ENCODE data around the gene BTBD2.

The BTBD2 gene

DNA sequence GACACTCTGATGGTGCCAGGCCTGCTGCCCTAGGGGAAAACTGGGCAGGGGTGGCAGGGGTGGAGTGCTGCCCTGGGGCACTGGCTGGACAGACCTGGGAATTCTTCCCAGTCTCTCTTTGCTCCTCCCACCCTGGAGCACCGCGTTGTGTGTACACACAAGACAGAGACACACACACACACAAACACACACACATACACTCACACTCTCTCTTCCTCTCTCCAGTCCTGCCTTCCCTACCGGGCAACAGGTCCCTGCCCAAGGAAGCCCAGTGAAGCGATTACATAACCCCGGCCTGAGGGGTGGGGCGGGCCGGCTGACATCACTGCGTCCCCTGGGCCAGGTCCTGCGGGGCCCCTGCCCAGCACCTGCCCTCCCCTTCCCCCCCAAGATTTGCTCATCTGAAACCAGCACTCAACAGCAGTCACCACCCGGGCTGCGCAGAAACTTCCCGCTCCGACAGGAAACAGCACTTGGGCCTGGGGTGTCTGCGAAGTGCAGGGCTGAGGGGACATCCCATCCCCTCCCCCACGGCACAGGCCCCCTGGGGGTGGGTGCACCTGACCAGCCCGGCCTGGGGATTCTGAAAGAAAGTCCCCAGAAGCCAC, 34.3 kb upstream of the BTBD2 start:
- Histone ChIP-seq H3K4me1 (ENCODE audit: control insufficient read depth, insufficient read depth, low read length) (0 out of 2 replicates have a peak, but pooled peaks cover 4% of the 10 kb centered on the region), H3K9ac (ENCODE audit: low read depth, low read length) (peak overlapping the region; percentile 59; the same call in 1 of the 2 replicates), H3K27me3 (ENCODE audit: control insufficient read depth, insufficient read depth, low read length) (no peaks in the 10 kb centered on the region), H3K4me3 (ENCODE audit: low read depth, low read length) (peak overlapping the region; percentile 92), H3K27ac (ENCODE audit: low read depth, low read length) (peak overlapping the region; percentile 42), H3K36me3 (ENCODE audit: control insufficient read depth, insufficient read depth, low read length) (peaks cover 25% of the 10 kb centered on the region), H3K9me3 (ENCODE audit: control insufficient read depth, insufficient read depth, low read length) (no peaks in the 10 kb centered on the region)

DNA sequence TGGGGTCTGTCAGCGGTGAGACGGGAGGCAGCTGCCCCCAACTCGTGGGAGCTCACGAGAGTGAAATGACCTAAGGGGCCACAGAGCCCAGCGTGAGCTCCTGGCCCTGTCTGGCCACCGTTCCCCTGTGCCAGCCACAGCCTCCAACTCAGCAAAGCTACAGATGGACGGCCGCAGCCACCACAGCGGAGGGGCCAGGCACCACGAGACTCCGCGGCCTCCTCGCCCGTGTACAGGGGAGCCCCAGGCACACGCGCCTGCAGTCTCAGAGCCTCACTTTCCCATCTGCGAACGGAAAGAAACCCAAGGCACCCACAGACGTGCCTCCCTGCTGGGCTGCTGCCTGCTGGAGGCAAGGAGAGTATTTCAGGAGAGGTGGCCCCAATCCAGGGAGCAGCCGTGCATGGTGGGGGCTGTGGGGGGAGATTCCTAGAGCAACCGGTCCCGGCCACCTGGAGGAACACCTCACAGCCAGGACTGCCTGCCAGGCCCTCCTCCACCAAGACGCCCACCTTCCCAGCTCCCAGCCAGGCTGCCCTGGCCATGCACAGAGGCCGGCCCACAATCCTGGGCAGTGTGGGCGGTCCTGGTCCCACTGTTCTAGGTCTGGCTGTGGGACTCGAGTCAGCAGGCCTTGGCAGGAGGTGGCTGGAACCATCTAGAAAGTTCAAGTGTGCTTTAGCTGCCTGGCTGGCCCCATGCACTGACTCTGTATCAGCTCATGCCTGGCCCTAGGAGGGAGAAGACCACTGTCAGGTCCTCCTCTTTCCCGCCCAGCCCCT, 33.6 kb upstream of the BTBD2 start:
- no peak overlapping the region; the same call in 1 of the 2 replicates for H3K9ac ChIP-seq (ENCODE audit: low read depth, low read length)
- peaks cover 31% of the 10 kb centered on the region for H3K36me3 ChIP-seq (ENCODE audit: control insufficient read depth, insufficient read depth, low read length)
- H3K27ac ChIP-seq (ENCODE audit: low read depth, low read length), result no peak overlapping the region
- H3K4me1 ChIP-seq (ENCODE audit: control insufficient read depth, insufficient read depth, low read length), result 0 out of 2 replicates have a peak, but pooled peaks cover 4% of the 10 kb centered on the region
- H3K27me3 ChIP-seq (ENCODE audit: control insufficient read depth, insufficient read depth, low read length), result no peaks in the 10 kb centered on the region
- H3K9me3 ChIP-seq (ENCODE audit: control insufficient read depth, insufficient read depth, low read length), result no peaks in the 10 kb centered on the region
- peak overlapping the region; percentile 92 for H3K4me3 ChIP-seq (ENCODE audit: low read depth, low read length)

DNA sequence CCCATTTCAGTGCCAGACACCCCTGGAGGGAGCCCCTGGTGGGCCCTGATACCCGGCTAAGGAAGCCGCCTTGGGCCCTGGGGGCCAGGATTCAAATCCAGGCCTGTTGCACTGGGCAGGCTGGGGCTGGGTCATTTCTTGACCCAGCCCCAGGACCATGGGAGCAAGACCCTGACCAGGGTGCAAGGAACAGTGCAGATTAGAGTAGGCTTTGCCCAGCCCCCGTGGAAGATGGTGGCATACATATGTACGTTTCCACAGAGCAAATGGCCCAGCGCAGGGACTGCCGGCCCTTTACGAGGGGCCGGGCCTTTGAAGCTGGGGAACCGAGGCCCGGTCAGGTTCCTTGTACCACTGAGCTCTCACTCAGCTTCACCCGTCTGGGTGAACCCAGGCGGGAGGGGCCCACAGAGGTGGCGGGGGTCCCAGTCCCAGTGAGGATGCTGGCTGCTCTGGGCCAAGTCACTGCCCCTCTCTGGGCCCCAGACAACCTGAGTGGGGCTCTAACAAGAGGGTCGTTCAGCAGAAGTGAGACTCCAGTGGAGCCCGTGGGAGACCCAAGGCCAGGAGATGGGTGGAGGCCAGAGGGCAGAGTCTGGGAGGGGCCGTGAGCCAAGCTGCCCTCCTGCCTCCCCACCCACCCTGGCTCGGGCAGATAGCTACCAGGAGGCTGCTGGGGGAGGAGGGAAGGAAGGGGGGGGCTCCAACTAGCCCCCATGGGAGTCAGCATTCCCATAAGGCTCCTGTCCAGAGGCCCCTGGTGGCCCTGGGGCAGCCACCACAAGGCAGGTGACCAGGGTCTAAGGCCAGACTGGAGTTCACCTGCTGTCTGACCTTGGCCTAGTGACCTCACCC, 32.8 kb upstream of the BTBD2 start:
- H3K27ac ChIP-seq (ENCODE audit: low read depth, low read length), result no peak overlapping the region
- no peak overlapping the region for H3K9ac ChIP-seq (ENCODE audit: low read depth, low read length)
- H3K27me3 ChIP-seq (ENCODE audit: control insufficient read depth, insufficient read depth, low read length), result no peaks in the 10 kb centered on the region

DNA sequence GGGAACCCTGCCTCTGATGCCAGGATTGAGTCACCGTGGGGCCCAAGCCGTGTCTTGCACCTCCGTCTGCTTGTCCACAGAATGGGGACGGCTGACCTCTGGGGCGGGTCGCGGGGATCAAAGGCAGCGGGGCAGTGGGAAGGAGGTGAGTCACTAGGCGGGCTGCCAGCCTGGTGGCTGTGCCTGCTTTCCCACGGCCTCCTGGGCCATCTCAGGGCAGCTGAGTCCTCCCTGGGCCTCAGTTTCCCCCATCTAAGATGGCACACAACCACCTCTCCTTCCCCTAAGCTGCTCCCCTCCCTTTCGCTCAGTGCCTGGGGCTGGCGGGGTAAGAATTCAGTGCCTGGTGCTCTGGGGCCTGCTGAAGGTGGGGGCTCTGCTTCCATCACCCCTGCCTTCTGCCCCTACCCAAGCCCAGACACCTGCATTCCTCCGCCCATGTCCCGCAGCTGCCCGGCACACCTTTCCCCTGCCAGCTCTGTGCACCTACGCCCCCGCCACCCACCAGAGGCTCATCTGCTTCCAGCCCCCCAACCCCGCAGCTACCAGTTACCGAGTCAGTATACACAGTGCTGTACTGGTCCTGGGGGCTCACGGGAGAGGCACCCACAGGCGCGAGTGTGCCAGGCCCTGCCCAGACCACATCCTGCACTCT, 32.1 kb upstream of the BTBD2 start:
- H3K4me1 ChIP-seq (ENCODE audit: control insufficient read depth, insufficient read depth, low read length), result peaks cover 8% of the 10 kb centered on the region
- no peak overlapping the region for H3K9ac ChIP-seq (ENCODE audit: low read depth, low read length)
- no peaks in the 10 kb centered on the region for H3K27me3 ChIP-seq (ENCODE audit: control insufficient read depth, insufficient read depth, low read length)
- no peak overlapping the region for H3K27ac ChIP-seq (ENCODE audit: low read depth, low read length)
- no peaks in the 10 kb centered on the region for H3K9me3 ChIP-seq (ENCODE audit: control insufficient read depth, insufficient read depth, low read length)
- H3K4me3 ChIP-seq (ENCODE audit: low read depth, low read length), result no peak overlapping the region
- H3K36me3 ChIP-seq (ENCODE audit: control insufficient read depth, insufficient read depth, low read length), result peaks cover 41% of the 10 kb centered on the region

More for the DNA sequence above, 32.8 kb upstream of the BTBD2 start:
- Histone ChIP-seq H3K9me3 (ENCODE audit: control insufficient read depth, insufficient read depth, low read length) (no peaks in the 10 kb centered on the region), H3K4me1 (ENCODE audit: control insufficient read depth, insufficient read depth, low read length) (peaks cover 4% of the 10 kb centered on the region; the same call in 1 of the 2 replicates), H3K36me3 (ENCODE audit: control insufficient read depth, insufficient read depth, low read length) (peaks cover 34% of the 10 kb centered on the region), H3K4me3 (ENCODE audit: low read depth, low read length) (no peak overlapping the region)

DNA sequence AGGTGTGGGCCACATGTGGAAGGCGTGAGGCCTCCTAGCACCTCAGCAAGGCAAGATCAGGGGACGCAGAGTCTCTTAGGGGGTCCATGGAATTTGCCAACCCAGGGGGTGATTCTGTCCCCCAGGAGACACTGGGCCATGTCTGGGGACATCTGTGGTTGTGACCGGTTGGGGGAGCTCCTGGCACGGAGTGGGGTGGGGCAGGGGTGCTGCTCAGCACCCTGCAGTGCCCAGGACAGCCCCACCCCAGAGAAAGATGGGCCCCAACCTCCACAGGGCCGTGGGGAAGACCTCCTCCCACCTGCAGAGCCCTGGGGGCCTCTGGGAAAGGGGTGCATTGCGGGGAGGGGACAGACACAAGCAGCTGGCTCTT, 31.5 kb upstream of the BTBD2 start:
- H3K4me1 ChIP-seq (ENCODE audit: control insufficient read depth, insufficient read depth, low read length), result peaks cover 12% of the 10 kb centered on the region
- no peak overlapping the region for H3K4me3 ChIP-seq (ENCODE audit: low read depth, low read length)
- no peak overlapping the region for H3K9ac ChIP-seq (ENCODE audit: low read depth, low read length)
- H3K9me3 ChIP-seq (ENCODE audit: control insufficient read depth, insufficient read depth, low read length), result no peaks in the 10 kb centered on the region
- H3K27ac ChIP-seq (ENCODE audit: low read depth, low read length), result no peak overlapping the region
- H3K27me3 ChIP-seq (ENCODE audit: control insufficient read depth, insufficient read depth, low read length), result no peaks in the 10 kb centered on the region
- peaks cover 44% of the 10 kb centered on the region for H3K36me3 ChIP-seq (ENCODE audit: control insufficient read depth, insufficient read depth, low read length)

DNA sequence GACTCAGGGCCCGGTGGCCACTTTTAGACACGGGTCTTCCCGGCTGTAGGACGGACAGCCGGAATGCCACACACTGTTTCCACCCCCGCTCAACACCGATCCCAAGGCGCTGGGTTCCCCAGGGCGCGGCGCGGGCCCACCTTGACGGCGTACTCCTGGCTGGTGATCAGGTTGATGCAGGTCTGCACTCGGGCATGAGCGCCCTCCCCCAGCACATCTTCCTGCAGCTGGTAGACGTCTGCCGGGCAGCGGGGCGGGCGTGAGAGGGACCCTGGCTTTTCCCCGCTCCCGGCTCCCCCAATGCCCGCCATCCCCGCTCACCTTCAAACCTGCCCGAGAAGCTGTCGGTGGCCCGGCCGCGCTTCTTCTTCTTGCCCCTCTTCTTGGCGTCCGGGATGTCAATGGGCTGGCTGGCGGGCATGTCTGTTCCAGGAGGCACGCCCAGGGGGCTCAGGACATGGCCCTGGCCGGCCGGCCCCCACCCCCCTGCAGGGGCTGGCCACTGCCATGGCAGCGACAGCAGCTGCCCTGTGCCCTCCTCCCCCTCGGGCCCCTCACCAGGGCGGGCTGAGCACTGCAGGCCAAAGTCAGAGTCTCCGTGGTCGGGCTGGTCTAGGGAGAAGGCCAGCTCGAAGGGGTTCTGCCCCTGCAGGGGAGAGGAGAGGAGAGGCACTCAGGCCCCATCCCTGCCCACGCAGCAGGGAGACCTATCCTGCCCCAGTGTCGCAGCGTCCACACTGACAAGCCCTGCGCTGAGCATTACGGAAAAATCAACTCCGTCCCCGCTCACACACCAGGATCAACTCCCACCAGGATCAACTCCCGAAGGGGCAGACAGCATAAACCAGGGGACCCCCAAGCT, 30.8 kb upstream of the BTBD2 start:
- H3K4me3 ChIP-seq (ENCODE audit: low read depth, low read length), result no peak overlapping the region
- no peaks in the 10 kb centered on the region for H3K27me3 ChIP-seq (ENCODE audit: control insufficient read depth, insufficient read depth, low read length)
- peaks cover 12% of the 10 kb centered on the region for H3K4me1 ChIP-seq (ENCODE audit: control insufficient read depth, insufficient read depth, low read length)
- no peaks in the 10 kb centered on the region for H3K9me3 ChIP-seq (ENCODE audit: control insufficient read depth, insufficient read depth, low read length)
- no peak overlapping the region for H3K27ac ChIP-seq (ENCODE audit: low read depth, low read length)
- no peak overlapping the region for H3K9ac ChIP-seq (ENCODE audit: low read depth, low read length)
- peaks cover 47% of the 10 kb centered on the region for H3K36me3 ChIP-seq (ENCODE audit: control insufficient read depth, insufficient read depth, low read length)

DNA sequence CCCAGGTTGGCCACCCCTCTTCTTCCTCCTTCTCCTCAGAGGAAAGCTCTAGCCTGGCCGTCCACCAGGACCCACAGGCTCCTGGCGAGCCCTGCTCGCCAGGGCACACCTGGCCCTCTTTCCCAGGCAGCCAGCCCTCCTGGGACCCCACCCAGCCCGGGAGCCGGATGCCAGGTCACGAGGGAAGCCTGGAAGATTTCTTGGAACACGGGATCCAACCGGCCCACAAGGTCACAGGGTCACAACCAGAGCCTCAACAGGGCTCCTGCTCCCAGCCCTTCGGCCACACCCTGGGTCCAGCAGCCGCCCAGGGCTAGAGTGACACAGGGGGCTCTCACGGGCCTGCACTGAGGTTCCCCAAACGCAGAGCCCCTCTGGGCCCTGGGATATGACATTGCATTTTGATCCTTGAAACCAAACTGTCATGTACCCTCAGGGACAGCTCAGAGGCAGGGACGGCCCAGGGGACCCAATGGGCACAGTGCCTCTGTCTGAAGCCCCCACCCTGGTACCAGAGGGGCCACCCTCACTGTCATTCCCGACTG, 30.1 kb upstream of the BTBD2 start:
- Histone ChIP-seq H3K9me3 (ENCODE audit: control insufficient read depth, insufficient read depth, low read length) (no peaks in the 10 kb centered on the region), H3K9ac (ENCODE audit: low read depth, low read length) (no peak overlapping the region), H3K27me3 (ENCODE audit: control insufficient read depth, insufficient read depth, low read length) (no peaks in the 10 kb centered on the region), H3K27ac (ENCODE audit: low read depth, low read length) (no peak overlapping the region), H3K36me3 (ENCODE audit: control insufficient read depth, insufficient read depth, low read length) (peaks cover 54% of the 10 kb centered on the region), H3K4me1 (ENCODE audit: control insufficient read depth, insufficient read depth, low read length) (peaks cover 12% of the 10 kb centered on the region), H3K4me3 (ENCODE audit: low read depth, low read length) (no peak overlapping the region)

GRCh38 chr19:2044709-2045500, 29.4 kb upstream of the BTBD2 start:
- peaks cover 12% of the 10 kb centered on the region for H3K4me1 ChIP-seq (ENCODE audit: control insufficient read depth, insufficient read depth, low read length)
- peaks cover 61% of the 10 kb centered on the region for H3K36me3 ChIP-seq (ENCODE audit: control insufficient read depth, insufficient read depth, low read length)
- H3K9me3 ChIP-seq (ENCODE audit: control insufficient read depth, insufficient read depth, low read length), result no peaks in the 10 kb centered on the region
- no peak overlapping the region for H3K27ac ChIP-seq (ENCODE audit: low read depth, low read length)
- H3K4me3 ChIP-seq (ENCODE audit: low read depth, low read length), result no peak overlapping the region
- H3K27me3 ChIP-seq (ENCODE audit: control insufficient read depth, insufficient read depth, low read length), result no peaks in the 10 kb centered on the region
- no peak overlapping the region for H3K9ac ChIP-seq (ENCODE audit: low read depth, low read length)

DNA sequence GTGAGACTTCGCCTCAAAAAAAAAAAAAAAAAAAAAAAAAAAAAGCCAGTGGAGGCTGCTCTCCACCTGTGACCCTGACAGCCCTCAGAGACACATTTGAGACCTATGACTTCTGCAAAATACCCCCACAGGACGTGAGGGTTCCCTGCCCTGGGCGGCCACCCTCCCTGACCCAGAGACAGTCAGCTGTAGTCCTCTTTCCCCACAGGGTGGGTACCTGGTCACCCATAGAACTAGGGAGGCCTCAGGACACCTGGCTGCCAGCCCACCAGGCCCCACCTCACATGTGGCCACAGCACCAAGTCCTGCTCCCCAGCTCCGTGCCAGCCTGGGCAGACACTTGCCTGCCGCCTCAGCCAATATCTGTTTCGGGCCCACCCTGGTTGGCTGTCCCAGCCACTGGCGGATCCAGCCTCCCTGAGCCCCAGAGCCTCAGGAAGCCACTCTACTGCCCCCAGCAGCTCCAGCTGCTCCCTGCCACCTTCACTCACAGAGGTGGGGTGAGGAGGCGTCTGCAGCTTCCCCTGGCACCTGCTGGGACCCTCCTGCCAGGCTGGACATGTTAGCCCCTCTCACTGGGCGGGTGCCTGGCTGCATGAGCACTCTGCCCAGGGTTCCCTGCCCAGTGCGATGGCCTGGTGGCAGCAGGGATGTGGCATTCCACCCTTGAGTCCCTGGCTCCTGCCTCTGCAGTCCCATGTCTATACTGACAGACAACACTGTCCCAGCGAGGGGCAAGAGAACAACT, 28.6 kb upstream of the BTBD2 start:
- no peak overlapping the region for H3K9ac ChIP-seq (ENCODE audit: low read depth, low read length)
- H3K36me3 ChIP-seq (ENCODE audit: control insufficient read depth, insufficient read depth, low read length), result peaks cover 68% of the 10 kb centered on the region
- no peaks in the 10 kb centered on the region for H3K27me3 ChIP-seq (ENCODE audit: control insufficient read depth, insufficient read depth, low read length)
- no peak overlapping the region for H3K4me3 ChIP-seq (ENCODE audit: low read depth, low read length)
- no peak overlapping the region for H3K27ac ChIP-seq (ENCODE audit: low read depth, low read length)
- H3K9me3 ChIP-seq (ENCODE audit: control insufficient read depth, insufficient read depth, low read length), result no peaks in the 10 kb centered on the region
- peaks cover 8% of the 10 kb centered on the region for H3K4me1 ChIP-seq (ENCODE audit: control insufficient read depth, insufficient read depth, low read length)

Data from HUES48 (cell line).